Esophagus muscularis mucosa (tissue), 3 donors: ENCODE results near the gene PLPPR1.

Source experiments
- EP300 ChIP-seq: sonication (generic); formaldehyde crosslinking; IDR thresholded peaks from one replicate; pipeline ENCODE4 v1.6.1; 2017; ENCODE audit warnings: antibody characterized with exemption
- POLR2AphosphoS5 ChIP-seq, 2 donors: sonication (generic); formaldehyde crosslinking; IDR thresholded peaks; one replicate each; pipeline ENCODE4 v1.6.1; 2017; ENCODE audit warnings: antibody characterized with exemption in 2 of 2

DNA sequence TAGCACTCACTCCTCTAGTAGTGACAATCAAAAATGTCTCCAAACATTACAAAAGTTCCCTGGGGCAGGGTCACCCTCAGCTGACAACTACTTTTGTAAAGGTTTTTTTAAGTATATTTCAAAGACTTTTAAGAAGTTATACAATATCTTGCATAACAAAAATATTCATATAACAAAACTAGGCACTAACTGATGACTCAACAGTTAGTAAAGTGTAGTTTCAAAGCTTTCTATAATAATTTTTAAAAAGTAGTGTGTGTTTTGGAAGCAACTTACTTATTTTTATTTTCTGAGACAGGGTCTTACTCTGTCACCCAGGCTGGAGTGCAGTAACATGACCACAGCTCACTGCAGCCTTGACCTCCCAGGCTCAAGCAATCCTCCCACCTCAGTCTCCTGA is 271.4 kb downstream of the PLPPR1 start:
- TF ChIP-seq POLR2AphosphoS5 (IDR thresholded peaks at IDR 0.05) (no peak), EP300 (no peak)
